AG20443 (cell line): ENCODE results near the gene CDH4.

Experiments used
- DNase-seq: peaks from one replicate; pipeline ENCODE4 v3.0.0; 2012; ENCODE audit warnings: low spot score, mixed read lengths

CDH4 gene

DNA sequence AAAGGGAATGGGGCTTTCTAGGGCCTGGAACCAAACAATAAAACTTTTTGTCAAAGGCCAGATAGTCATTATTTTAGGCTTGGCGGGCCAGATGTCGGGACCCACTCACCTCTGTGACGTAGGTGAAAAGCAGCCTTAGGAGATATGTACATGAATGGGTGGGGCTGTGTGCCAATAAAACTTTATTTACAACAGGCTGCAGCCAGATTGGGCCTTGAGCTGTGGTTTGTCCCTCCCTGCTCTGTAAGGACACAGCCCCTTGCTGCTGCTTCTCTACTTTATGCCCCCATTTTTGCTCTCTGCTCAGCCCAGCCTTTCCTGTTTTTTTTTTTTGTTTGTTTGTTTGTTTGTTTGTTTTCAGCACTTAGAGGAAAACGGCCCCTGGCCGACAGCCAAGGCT is 32.7 kb downstream of the CDH4 start:
- DNase-seq, result no peak

DNA sequence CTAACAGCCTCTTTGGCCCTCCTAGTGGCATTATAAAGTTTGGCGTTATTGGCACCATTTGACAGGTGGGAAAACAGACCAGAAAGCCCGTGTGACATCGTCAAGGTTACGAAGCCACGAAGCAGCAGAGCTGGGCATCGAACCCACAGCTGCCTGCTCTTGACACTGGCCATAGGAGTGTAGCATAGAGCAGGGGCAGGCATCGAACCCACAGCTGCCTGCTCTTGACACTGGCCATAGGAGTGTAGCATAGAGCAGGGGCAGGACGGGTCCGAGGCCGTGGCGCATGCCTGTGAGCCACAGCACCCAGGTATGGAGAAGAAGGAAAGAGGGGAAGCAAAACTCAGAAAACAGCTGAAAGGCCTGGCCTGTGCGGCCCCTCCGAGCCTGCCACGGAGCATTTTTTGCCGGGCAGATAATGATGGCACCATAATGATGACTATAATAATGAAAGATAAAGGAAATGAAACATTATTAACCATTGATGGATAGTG is 33.1 kb downstream of the CDH4 start:
- DNase-seq, result no peak

DNA sequence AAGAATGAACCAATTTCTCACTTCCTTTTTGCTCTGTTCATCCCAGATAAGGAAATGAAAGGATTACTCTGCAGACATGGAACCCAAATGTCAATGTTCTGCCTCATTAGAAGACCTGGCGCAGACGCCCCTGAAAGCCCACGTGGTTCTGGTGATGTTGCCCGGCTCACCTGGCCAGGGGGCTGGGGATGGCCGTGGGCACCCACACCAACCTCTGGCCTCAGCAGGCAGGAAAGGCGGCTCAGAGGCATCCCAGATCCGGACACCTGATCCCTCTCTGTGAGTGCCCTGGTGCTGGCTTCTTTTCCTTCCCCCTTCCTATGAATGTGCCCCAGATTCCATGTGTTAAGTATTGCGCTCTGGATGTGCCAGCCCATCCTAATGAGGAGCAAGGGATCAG is 33.6 kb downstream of the CDH4 start:
- no peak for DNase-seq

DNA sequence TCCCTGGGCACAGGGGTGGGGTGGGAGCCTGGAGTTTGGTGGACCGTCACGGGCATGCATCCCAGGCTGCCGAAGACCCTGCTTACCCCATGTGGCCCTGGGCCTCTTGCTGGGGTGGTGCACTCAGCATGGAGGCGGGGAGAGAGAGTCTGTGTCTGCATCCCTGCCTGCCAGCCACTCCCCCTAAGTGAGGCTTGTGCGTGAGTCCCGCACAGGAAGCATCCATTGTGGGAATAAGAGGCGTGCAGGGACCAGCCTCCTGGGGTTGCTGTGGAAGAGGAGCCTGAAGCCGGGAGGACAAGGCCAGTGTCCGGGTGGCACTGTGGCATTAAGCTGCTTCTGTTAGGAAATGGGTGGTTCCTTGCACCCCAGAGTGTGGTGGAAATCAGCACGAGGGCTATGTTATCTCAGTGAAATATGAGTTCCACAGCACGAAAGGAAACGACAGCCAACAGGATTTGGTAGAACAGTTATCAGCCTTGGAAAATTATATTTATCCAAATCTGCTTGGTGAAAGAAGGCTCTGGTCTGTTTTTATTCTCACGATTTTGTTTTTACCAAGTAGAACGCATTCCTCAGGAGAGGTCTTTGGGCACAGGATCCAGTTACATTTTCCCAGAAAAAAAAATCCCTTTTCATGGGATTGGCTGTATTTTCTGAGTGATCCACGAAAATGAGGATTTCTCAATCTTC is 35.7 kb downstream of the CDH4 start:
- DNase-seq, result no peak

DNA sequence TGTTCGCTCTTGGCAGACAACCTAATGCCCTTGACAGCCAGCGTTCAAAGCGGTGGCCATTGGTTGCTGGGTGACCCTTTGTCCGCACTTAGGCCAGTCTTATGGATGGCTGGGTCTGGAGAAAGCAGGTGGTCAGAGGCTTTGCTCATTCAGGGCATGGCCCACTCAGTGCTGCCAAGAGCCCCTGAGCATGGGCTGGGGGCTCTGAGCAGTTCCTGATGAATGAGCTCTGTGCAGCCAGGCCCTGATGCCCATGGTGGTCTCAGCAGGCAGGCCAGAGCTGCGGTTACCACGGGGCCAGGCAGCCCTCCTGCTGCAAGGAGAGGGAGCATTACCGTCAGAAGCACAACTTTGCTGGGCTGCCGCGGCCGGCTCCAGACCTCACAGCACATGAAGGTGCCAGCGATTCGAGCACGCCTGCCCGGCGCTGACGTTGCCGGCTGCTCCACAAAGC is 36.3 kb downstream of the CDH4 start:
- no peak for DNase-seq

DNA sequence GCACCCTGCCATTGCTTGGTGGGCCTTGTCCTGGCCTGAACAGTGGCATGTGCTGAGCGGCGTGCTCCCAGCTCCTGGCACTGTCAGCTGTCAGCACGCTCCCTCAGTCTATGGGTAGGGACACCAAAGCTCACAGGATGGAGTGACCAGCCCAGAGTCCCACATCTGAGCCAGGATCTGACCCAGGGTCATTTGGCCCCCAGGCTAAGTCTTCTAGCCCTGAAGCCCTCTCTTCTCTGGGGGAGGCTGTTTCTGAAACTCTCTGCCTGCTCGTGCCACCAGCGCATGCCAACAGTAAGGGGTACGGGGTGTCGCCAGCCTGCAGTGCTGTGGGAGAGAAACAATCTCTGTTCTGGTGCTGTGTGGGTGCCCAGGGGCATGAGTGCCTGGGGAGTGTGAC is 37.1 kb downstream of the CDH4 start:
- no peak for DNase-seq

DNA sequence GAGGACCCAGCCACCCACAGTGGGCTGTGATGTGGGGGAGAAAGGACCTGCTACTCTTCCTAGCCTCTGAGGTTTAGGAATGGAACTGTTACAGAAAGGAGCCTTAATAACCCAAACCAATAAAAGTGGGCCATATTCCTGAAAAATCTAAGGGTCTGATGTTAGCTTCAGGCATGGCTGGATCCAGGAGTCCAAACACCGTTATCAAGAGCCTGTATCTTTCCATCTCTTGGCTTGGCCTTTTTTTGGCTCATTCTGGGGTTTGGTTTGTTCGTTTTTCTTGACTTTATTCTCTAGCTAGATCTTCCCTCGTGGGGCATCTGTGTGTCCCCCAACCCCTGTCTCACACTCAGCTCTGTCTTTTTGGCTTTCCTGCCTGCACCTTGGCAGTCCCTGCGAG is 38.7 kb downstream of the CDH4 start:
- DNase-seq, result no peak

DNA sequence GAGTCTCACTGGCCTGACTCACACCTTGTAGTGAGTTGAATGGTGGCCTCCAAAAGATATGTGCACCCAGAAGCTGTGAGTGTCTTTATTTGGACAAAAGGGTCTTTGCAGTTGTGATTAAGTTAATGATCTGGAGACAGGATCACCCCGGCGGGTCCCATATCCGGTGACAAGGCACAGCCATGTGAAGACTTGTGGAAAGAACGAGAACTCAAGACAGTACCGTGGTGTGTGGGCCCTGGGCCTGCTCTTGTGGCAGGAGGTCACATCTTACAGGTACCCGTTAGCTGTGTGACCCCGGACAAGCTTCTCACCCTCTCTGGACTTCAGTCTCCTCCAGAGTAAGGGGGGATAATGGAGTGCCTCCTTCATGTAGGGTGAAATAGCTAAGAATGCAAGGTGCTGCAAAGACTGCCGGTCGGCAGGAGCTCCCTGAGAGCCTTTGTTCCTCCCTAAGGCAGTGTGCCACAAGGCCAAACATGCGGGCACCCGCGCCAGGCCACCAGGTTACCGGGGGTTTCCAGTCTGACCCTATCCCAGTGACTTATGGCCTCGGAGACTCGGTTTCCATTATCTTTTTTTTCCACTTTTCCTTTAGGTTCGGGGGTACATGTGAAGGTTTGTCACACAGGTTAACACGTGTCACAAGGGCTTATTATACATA is 39.2 kb downstream of the CDH4 start:
- no peak for DNase-seq

DNA sequence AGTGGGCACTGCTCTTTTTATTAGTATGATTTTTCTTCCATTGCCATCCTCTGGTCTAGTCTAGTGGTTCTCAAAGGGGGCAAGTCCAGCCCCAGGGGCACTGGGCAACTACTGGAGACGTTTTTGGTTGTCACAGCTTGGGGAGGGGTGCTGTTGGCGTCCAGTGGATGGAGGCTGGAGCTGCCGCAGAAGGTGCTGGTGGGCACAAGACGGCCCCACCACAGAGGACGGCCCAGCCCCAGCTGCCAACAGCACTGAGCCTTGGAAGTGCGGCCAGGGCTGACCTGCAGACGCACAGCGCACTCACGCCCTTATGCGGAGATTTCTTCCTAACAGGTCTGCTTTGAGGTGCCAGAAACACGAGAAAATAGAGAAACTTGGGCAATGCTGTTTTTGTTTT is 40.3 kb downstream of the CDH4 start:
- DNase-seq, result no peak

DNA sequence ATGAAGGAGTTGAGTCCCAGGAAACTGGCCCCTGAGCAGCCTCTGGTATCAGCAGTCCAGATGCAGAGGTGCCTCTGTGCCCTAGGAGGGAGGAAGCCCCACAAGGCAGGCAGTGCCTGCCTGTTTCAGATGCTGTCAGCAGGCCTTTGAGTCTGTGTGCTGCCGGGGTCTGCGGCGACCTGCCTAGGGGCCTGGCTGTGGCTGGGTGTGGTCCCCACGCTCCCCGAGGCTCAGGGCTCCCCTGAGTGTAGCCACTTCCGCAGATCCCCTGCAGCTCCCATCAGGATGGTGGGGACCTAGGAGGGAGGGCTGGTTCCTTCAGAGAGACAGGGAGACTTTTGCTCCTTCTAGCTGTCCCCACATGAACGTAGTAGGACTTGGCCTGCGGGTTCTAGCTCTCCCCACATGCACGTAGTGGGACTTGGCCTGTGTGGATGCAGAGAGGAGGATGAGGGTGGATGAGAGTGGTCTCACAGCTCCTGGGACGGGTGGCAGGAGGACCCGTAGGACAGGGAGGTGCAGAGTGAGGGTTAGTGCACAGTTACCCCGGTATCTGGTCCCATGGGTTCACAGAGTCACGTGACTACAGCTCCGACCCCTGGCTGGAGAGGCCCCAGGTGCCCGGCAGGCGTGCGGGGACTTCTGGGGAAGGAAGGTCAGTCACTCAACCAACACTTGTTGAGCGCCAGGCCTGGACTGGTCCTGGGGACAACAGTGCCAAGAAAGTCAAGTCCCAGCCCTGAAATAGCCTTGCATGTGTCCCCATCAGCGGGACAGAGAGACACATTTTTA is 41.0 kb downstream of the CDH4 start:
- DNase-seq, result no peak

DNA sequence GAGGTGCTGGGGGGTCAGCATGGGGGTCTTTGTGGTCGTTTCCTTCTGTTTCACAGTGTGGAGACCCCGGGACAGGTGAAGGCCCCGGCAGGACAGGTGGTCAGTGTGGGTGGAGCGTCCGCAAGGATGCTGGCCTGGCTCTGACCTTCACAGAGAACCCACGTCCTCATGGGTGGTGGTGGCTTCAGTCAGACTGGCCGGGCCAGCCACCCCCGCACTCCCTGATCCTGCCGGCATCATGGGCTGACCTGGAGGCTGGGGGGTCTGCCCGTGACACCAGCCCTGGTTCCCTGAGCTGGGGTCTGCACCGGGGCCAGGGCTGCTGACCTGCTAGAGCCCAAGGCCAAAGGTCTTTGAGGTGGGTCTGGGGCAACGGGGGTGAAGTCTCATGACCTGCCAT is 41.9 kb downstream of the CDH4 start:
- no peak for DNase-seq

DNA sequence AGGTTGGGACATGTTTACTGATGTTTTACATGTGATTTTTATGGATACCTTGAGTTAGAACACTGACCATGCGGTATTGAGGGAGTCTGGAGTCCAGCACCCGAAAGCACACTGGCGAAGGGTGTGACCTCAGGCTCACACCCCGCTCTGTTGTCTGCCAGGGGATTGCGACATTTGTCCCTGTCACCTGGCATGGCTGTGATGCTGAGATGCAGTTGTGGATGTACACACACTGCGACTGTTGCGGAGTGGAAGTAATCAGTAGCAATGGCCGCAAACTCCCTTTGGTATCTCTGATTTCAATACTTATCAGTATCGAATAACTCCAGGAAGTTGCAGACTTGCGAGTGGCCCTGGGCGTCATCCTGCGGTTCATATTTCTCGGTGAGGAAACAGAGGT is 43.2 kb downstream of the CDH4 start:
- DNase-seq, result no peak

DNA sequence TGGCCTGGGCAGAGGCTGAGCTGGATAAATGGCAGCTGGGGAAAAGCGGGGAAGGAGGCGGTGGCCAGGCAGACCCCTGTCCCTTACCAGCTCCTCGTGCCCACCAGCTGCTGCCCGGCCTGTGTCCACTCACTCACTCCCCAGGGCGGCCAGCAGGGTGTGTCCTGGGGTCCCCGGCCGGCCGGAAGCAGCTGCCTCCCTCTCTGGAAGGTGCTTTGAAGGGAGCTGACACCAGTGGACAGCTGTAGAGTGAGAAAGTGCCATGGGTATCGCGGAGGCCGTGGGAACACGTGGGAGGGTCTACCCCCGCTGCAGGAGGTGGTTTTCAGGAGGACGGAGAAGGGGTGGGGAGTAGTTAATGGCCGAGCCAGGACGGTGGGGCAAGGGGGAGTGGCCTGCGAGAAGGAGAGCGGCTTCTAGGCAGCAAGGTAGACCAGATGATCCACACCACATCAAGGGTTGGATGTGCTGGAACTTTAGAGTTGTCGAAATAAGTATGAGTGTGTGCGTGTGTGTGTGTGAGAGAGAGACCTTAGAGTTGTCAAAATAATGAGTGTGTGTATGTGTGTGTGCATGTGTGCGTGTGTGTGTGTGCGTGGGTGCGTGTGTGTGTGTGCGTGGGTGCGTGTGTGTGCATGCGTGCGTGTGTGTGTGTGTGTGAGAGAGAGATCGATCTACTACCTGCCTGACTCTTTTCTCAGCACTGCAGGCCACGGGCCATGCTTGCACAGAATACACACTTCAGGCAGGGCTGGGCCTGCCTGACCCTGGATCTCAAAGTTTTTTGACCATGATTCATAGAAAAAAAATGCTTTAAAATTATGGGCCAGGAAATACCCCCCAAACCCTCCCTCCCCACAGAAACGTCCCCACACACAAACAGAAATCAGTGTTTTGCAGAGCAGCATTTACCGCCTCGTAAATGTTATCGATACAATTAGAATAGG is 43.9 kb downstream of the CDH4 start:
- no peak for DNase-seq

DNA sequence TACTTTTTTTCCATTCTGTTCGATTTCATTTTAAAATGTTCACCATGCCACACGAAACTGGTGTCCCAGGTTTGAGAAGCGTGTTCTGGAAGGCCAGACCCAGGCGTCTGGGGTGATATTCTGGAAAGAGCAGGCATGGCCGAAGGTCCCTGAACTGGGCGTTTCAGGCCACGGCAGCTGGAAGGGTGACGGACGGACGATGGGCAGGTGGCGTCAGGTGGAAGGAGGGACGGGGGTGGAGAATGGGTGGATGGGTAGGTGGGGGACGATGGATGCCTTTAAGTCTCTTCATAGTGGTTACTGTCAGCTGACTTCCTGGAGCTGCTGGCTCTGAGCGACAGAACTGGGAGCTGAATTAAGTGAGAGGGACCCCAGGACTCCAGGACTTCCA is 44.6 kb downstream of the CDH4 start:
- DNase-seq, result no peak

DNA sequence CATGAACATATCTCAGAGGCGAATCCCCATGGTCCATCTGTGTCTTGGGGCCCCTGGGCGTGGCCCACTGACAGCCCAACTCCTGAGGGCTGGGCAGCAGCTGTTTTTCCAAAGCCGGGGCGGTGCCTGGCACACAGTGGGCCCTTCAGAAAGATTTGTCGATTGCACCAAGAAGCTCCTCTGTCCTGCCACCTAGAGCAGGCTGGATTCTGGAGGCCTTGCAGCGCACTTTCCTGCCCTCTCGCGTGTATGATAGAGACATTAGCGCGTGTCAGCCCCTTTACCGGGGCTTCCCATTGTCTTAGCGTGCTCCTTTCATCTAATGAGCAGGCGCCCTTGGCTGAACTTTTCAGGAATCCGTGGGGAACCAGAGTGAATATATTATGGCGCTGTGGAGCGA is 45.4 kb downstream of the CDH4 start:
- DNase-seq, result no peak

DNA sequence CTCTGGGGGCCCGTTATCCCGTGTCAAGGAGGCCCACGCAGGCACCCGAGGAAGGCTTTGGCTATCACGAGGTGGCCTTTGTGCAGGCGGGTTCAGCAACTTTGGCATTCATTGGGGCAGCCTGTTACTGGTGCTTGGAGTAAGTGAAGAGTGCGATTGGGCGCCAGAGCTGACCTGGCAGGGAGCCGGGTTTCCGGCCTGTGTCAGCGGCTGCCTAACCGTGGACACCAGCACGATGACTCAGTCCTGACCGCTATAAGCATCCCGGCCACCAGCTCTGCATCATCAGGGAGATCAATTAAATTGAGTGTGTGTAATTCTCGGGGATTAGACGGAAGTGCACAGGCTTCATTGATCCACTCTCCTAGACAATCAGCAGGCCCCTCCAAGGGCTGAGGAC is 45.9 kb downstream of the CDH4 start:
- no peak for DNase-seq

DNA sequence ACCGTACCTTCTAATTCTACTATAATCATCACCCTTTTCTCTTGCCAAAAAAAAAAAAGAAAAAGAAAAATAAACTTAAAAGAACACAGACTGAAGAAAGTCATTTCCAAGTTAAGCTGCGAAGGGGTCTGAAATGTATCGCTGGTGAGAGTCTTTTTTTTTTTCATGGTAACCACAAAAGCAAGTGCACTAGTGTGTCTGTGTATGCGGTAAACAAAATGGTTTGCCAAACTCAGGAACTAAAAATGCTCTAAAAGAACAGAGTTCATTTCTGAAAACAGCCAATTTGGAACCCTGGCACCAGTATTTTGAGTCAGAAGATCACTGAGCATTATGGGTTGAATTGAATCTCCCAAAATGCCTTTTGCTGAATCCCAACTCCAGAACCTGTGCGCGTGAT is 46.6 kb downstream of the CDH4 start:
- DNase-seq, result no peak

DNA sequence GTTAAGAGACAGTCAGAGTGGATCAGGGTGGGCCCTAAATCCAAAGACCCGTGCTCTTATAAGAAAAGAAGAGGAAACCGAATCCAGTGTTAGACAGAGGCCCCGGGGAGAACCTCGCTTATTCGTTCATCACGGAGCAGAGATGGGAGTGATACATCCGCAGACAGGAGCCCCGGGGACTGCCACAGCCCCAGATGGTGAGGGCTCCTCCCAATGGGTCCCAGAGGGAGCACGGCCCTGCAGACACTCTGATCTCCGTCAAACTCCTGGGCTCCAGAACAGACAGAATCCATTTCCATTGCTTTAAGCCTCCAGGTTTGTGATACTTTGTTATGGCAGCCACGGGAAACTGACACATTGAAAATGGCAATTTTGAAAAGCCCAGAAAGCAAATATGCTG is 47.0 kb downstream of the CDH4 start:
- DNase-seq, result no peak

DNA sequence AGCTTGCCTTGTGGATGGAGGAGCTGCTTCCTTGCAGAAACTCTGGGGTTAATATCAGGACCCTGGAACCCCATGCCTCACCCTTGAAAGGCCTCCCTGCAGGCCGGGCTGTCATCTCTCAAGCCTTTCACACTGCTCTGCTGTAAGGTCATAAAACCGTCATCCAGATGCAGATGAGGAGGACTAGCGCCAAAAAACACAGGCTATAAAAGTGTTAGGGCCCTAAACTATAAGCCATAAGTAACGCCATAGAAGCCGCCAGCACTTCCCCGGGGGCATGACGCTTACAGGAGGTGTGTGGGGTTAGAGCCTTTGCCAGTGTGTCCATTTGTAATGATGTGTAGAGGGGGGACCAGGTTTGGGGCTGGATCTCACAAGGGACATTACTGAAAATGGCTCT is 47.6 kb downstream of the CDH4 start:
- no peak for DNase-seq

DNA sequence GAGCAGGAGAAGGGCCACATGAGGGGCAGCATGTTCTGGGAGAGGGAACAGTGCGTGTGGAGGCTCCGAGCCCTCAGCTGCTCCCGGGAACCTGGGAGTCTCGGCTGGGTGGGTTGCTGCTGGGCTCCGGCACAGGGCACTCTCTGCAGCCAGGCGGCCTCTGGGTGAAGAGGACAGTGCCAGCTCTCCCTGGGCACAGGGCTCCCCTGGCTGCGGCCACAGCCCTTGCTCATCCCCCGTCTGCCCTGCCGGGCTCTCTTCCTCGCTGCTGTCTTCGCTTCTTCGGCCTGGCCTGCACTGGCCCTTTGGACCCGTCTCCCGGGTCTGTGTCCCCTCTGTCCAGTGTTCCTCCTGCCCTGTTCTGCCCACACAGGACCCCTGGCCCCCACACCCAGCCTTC is 48.2 kb downstream of the CDH4 start:
- DNase-seq, result no peak

DNA sequence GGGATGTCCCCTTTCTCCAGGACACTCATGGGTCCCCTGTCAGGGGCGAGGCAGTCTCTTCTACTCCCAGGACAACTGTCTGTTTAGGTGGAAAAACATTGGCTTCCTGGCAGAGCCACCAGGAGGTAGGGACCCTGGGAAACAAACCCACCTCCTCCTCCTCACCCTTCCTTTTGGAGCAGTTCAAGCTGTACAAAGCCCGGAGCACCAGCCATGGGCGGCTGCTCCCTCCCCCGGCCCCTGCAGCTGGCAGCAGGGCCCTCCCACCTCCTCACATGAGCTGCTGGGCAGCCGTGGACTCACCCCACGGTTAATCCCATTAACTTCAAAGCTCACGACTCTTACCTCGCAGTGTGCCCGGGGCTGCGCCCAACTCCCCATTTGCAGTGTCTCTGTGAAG is 48.6 kb downstream of the CDH4 start:
- no peak for DNase-seq
